ENCODE data around the gene SLITRK5.

The SLITRK5 gene

GRCh38 chr13:87671031-87671752, at the start of gene SLITRK5:
Gene SLITRK5, plus strand, starts transcription at chr13:87671371. Its CDS starts 4,018 bp downstream, at chr13:87675389.
- DNase-seq (ENCODE audit: extremely low read depth in 1 of 2, low read depth in 1 of 2), result peak in 1 of 2 donors; percentile 51

DNA sequence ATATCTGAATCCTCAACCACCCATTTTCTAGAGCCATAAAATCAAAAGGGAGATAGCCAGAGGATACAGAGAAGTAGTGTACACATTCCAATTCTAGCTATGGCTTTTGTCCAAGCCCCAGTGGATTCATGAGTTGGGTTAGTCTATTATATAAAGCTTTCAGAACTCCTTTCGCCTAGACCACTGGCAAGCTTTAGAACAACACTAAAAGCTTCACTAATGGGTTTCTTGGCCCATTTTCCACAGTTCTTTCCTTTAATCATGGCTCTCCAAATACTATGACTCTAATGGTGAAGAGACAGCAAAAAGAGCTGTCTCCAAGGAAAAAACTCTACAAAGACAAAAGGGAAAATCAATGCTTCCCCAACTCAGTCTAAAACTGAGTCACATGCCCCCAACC, 48.2 kb upstream of the SLITRK5 start:
- DNase-seq (ENCODE audit: extremely low read depth in 1 of 2, low read depth in 1 of 2), result no peak

- no peak for DNase-seq (ENCODE audit: extremely low read depth in 1 of 2, low read depth in 1 of 2)
Observed at GRCh38 chr13:87656306-87656705, 14.9 kb upstream of the SLITRK5 start.

DNA sequence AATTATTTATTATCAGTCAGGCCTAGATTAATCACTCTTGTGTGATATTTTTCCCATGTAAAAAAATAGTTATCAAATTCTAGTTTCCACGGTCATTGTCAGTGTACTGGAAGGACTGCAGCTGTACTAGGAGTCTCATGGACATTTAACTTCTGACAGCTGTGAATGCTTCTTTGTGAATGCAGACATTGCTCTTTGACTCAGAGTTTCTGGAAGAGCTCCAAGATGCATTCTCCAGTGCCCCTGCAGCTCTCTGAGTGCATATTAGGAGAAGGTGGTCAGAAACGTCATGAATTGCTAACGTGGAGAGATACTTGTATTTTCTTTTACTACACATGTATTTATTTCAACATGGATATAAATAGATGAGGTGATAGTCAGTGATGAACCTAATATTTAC, 9.7 kb upstream of the SLITRK5 start:
- no peak for DNase-seq (ENCODE audit: extremely low read depth in 1 of 2, low read depth in 1 of 2)

DNA sequence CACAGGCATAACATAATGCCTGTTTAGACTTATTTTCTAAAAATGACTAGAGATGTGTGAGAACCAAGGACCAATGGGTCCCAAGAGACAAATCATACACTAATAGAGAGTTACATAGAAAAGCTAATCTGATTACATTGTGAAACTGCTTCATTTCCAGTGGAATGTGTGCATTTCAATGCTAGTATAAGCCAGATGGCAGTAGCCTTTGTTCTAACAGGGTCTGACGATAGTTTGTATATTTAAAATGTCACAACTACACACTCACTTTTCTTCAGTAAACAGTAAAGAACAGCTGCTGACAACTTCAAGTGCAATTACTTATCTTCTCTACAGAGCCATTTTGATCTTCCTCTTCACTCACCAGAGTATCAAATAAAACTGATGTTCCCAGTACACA, 4.3 kb upstream of the SLITRK5 start:
- DNase-seq (ENCODE audit: extremely low read depth in 1 of 2, low read depth in 1 of 2), result no peak

DNA sequence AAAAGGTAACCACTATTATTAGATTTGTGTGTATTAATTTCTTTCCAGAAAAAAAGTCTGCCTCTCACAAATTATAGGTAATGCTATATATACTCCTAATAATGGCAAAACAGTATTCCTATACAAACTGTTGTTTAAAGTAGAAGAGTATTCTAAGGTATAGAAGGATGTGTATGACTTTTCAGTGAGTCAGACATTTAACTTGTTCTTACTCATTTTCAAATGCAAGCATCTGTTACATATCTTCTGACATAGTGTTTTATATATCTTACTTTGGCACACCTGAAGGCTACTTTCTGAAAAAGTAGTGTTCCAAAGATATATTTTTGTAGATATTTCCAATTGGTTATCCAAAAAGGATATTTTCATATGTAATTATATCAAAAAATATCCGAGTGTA, 3.5 kb upstream of the SLITRK5 start:
- no peak for DNase-seq (ENCODE audit: extremely low read depth in 1 of 2, low read depth in 1 of 2)

DNA sequence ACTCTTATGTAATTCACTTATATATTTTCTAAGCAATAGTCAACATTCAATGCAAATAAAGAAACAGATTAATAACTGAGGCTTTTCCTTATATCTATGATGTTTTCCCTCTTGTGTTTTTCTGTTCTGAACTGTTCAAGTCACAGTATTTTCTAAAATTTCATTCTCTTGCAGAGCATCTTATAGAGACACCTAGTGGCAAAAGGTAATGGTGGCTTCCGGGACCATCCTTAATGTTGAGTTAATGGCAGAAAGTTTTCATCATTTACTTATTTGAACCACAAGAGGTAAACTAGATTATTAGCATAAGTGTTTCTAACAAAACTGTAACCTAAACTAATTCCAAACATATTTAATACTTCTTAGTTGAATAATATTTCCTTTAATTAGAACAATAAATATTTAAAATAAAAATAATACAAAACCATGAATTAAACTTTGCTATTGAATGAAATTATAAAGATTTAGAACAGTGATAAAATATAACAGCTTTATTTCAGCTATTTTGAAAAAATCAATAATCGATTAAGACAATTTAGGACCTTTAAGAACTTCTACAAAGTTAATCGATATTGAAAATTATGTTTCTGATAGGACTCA, 1.7 kb upstream of the SLITRK5 start:
- DNase-seq (ENCODE audit: extremely low read depth in 1 of 2, low read depth in 1 of 2), result no peak

DNA sequence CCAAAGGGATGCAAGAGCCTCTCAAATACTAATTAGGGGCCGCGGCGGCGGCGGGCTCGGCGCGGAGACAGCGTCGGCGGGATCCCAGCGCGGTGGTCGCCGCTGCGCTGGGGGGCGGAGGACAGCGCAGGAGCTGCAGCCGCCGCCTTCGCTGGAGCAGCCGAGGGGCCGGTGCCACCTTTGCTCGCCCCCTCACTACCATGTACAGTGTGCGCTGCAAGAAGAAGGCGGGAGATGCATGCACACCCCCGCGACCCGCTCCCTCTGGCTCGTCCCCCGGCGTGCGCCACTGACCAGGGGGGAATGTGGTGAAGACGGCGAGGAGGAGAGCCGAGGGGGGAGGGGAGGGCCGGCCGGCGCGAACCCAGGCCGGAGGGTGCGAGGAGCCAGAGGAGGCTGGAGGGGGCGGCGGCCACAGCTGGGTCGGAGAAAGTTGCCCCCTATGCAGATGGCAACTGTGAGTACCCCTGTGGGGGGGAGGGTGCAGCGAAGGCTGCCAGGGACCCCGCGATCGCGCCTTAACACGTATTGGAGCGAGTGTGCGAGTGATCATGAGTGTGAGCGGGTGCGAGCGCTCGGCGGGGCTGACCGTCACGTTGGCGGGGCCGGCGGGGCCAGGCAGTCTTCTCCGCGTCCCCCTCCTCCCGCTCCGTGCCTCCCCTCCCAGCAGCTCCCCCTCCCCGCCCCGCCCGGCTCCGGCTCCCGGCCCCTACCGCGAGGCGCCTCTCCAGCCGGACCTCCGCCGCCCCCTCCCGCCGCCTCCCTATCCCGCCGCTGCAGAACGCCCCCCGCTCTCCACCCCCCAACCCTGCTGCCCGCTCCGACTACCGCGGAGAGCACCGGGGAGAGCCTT, 808 bp downstream of the SLITRK5 start:
- no peak for DNase-seq (ENCODE audit: extremely low read depth in 1 of 2, low read depth in 1 of 2)

GRCh38 chr13:87674247-87674738, 3.1 kb downstream of the SLITRK5 start:
- DNase-seq (ENCODE audit: extremely low read depth in 1 of 2, low read depth in 1 of 2), result no peak

GRCh38 chr13:87675851-87676250, 4.7 kb downstream of the SLITRK5 start:
- no peak for DNase-seq (ENCODE audit: extremely low read depth in 1 of 2, low read depth in 1 of 2)

- no peak for DNase-seq (ENCODE audit: extremely low read depth in 1 of 2, low read depth in 1 of 2)
Observed at GRCh38 chr13:87676254-87677042, 5.3 kb downstream of the SLITRK5 start.

- no peak for DNase-seq (ENCODE audit: extremely low read depth in 1 of 2, low read depth in 1 of 2)
Observed at GRCh38 chr13:87677043-87677495, 5.9 kb downstream of the SLITRK5 start.

DNA sequence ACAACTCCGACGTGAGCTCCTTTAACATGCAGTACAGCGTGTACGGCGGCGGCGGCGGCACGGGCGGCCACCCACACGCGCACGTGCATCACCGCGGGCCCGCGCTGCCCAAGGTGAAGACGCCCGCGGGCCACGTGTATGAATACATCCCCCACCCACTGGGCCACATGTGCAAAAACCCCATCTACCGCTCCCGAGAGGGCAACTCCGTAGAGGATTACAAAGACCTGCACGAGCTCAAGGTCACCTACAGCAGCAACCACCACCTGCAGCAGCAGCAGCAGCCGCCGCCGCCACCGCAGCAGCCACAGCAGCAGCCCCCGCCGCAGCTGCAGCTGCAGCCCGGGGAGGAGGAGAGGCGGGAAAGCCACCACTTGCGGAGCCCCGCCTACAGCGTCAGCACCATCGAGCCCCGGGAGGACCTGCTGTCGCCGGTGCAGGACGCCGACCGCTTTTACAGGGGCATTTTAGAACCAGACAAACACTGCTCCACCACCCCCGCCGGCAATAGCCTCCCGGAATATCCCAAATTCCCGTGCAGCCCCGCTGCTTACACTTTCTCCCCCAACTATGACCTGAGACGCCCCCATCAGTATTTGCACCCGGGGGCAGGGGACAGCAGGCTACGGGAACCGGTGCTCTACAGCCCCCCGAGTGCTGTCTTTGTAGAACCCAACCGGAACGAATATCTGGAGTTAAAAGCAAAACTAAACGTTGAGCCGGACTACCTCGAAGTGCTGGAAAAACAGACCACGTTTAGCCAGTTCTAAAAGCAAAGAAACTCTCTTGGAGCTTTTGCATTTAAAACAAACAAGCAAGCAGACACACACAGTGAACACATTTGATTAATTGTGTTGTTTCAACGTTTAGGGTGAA, 6.6 kb downstream of the SLITRK5 start:
- no peak for DNase-seq (ENCODE audit: extremely low read depth in 1 of 2, low read depth in 1 of 2)

DNA sequence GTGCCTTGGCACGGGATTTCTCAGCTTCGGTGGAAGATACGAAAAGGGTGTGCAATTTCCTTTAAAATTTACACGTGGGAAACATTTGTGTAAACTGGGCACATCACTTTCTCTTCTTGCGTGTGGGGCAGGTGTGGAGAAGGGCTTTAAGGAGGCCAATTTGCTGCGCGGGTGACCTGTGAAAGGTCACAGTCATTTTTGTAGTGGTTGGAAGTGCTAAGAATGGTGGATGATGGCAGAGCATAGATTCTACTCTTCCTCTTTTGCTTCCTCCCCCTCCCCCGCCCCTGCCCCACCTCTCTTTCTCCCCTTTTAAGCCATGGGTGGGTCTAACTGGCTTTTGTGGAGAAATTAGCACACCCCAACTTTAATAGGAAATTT, 7.2 kb downstream of the SLITRK5 start:
- no peak for DNase-seq (ENCODE audit: extremely low read depth in 1 of 2, low read depth in 1 of 2)

GRCh38 chr13:87680298-87680697, 9.1 kb downstream of the SLITRK5 start:
- no peak for DNase-seq (ENCODE audit: extremely low read depth in 1 of 2, low read depth in 1 of 2)

DNA sequence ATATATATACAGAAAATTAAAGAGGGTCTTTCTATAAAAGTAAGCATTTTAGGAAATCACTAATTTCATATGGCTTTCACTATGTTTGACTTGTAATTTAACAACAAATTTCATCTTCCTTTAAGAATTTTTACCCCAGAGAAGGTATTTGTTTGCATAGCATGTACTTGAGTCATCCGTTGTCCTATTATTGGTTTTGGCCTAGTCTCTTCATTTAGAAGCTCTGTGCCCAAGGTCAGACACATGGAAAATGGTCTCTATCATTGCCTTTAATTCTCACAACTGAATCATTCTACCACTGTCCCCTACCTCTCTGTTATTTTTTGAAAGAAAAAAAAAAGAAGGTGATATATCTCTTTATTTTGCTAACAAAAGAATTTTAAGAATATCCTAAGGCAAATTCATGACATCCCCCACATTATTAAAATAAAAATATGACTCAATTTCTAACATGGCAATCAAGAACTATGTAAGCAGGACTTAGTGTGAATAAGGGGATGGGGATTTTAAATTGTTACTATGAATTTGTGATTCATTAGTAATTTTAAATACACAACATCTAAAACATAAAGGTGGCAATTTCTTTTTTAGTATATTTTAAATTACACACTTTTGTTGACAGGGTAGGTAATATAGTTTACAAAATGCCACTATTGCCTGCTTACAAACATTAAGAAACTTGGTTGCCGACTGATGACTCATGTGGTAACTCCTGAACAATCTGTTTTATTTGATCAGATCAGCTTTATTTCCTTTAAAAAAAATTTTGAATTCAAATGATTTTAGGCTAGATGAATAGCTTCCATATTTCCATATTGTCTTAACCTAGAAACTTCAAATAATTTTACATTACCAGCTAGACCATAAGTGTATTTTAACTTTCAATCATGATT, 13.9 kb downstream of the SLITRK5 start:
- no peak for DNase-seq (ENCODE audit: extremely low read depth in 1 of 2, low read depth in 1 of 2)

DNA sequence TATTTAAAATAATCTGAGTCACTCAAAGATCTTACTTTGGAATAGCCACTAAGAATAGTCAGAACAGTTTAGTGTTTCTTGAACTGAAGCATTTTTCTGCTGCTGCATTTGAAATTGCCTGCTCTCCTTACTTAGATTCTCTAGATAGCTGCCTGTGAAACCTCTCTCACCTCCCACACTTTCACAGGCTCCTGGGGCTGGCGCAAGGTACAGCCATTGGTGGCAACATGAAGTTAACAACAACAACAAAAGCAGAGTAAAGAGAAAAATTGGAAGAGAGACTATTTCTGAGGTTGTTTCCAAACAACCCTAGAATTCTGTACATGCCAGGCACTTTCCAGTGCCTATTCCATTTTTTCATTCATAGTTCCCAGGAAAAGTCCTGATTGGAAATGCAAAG, 25.3 kb downstream of the SLITRK5 start:
- DNase-seq (ENCODE audit: extremely low read depth in 1 of 2, low read depth in 1 of 2), result no peak

- no peak for DNase-seq (ENCODE audit: extremely low read depth in 1 of 2, low read depth in 1 of 2)
Observed at GRCh38 chr13:87698268-87698667, 27.1 kb downstream of the SLITRK5 start.

DNA sequence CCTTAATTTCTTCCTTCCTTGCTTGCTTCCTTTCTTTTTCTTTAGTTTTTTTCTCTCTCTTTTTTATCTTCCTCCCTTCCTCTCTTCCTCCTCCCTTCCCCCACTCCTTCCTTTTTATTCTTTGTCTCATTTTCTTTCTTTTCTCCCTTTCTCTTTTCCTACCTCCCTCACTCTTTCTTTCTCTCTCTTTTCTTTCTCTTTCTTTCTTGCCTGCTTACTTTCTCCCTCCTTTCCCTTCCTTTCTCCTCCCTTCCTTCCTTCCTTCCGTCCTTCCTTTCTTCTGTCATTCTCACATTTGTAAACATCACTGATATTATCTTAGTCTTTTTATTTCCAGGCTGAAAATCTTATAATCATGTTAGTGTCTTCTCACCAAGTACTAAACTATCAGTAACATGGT, 38.8 kb downstream of the SLITRK5 start:
- no peak for DNase-seq (ENCODE audit: extremely low read depth in 1 of 2, low read depth in 1 of 2)

Measured in activated CD8-positive, alpha-beta memory T cell treated with anti-CD3 and anti-CD28 coated beads for 1 hour (primary cell).